ENCODE results near the gene MOV10. TPM values are rescaled to one million over a fixed set of nuclear protein-coding genes. Genes with fewer than 3 reads are reported as not detected.
A peak's percentile ranks its signal among the peaks of the same experiment; 100 is the strongest.

MOV10 gene
- total and polyA plus RNA-seq, 9 of the 15 experiments (the other 6 are each of a cell fraction or from before 2014, with no cell fraction given), result 16.7 to 105 (median 49.5) TPM

GRCh38 chr1:112743174-112744008 is 68.9 kb downstream of the MOV10 start:
- DNase-seq (ENCODE audit: extremely low read depth in 1 of 4, low spot score in 3 of 4), result no peak
- BruUV-seq (replicated peaks), result no TSS peak
- H3K79me2 ChIP-seq (ENCODE audit: control insufficient read depth, insufficient read depth, low read length), result no peaks in the 10 kb centered on the region
- H3K4me3 ChIP-seq, result no peak overlapping the region
- 34% methylated on average over 48 of the region's 54 CpGs for whole genome bisulfite sequencing (ENCODE audit: insufficient coverage, low coverage, missing lambda C conversion rate)
- TF ChIP-seq FOXK2 (conservative IDR thresholded peaks at IDR 0.05 in 1 of 2, IDR thresholded peaks at IDR 0.05 in 1 of 2; ENCODE audit: low read depth in 2 of 2), result no peak
- no peak for TF ChIP-seq NCOR1 (IDR thresholded peaks at IDR 0.05)
- TF ChIP-seq ZNF253 (CRISPR knock-in tag; conservative IDR thresholded peaks at IDR 0.05), result no peak
- TF ChIP-seq EGR1 (conservative IDR thresholded peaks at IDR 0.05), result peak; percentile 24; the same call in 1 of the 2 replicates
- no peak for TF ChIP-seq PRDM10 (IDR thresholded peaks at IDR 0.05; ENCODE audit: partially characterized antibody)
- H4K20me1 ChIP-seq (replicated peaks; ENCODE audit: control insufficient read depth, insufficient read depth, low read length), result no peaks in the 10 kb centered on the region
- H3K9me3 ChIP-seq (replicated peaks; ENCODE audit: control insufficient read depth, insufficient read depth, low read depth, low read length), result no peaks in the 10 kb centered on the region
- in situ Hi-C loops (cut with MboI), result no loop called here
- H3K36me3 ChIP-seq (ENCODE audit: control insufficient read depth, insufficient read depth, low read length), result no peaks in the 10 kb centered on the region
- CTCF ChIA-PET (ENCODE audit: low intra/inter-chr PET ratio), result no interaction called here
- POLR2A ChIA-PET, result interaction anchor here (0.6 to 0.9 kb wide), 3 partner anchors 10 to 21 kb away, joined by 3 to 4 read pairs (median 3); no protein-coding TSS in a partner anchor
- H3K27me3 ChIP-seq (ENCODE audit: control insufficient read depth in 2 of 2, insufficient read depth in 2 of 2, low read length in 2 of 2), result peaks cover 32 to 62% of the 10 kb centered on the region in 2 experiments
- no peak overlapping the region for H2AFZ ChIP-seq (ENCODE audit: low read depth, low read length)
- intact Hi-C loops (cut with micrococcal nuclease), result no loop called here
- no peak overlapping the region for H3K27ac ChIP-seq (ENCODE audit: extremely low read depth, low read depth, low read length)
- H3K4me2 ChIP-seq (ENCODE audit: insufficient read depth, low read length), result no peak overlapping the region
- no peak for ATAC-seq
- H3K9ac ChIP-seq (ENCODE audit: insufficient read depth in 1 of 2, low read depth in 2 of 2, low read length in 2 of 2), result no peak overlapping the region
- H3K9me1 ChIP-seq (ENCODE audit: control insufficient read depth, insufficient read depth, low read length), result no peaks in the 10 kb centered on the region
- FAIRE-seq, result no peak
- H3K4me1 ChIP-seq (replicated peaks in 1 of 2; ENCODE audit: control insufficient read depth in 2 of 2, insufficient read depth in 2 of 2, low read length in 2 of 2), result peaks cover 0 to 11% of the 10 kb centered on the region in 2 experiments; a peak in 1 of 5 replicates
